GM12878 (cell line): Measurements from ENCODE around the gene ATXN7L1. TPM values are rescaled to one million over a fixed set of nuclear protein-coding genes. Genes with fewer than 3 reads are reported as not detected.
A peak's percentile ranks its signal among the peaks of the same experiment; 100 is the strongest.

ENCODE experiments used
- ATAC-seq: fragments of 200-7000 bp; cut with Tn5 transposase; 3 replicates; pipeline ENCODE4 v1.9.1; 2020; ENCODE audit warnings: mild to moderate bottlenecking, moderate library complexity
- BruUV-seq: library from RNA; stranded (reverse); fragments of 400-500 nt; replicated peaks from 2 replicates; lab custom pipeline; 2021; lab: Mats Ljungman, UMichigan
- CTCF ChIA-PET: fragments of 300-600 bp; sonication (Branson Sonifier 250); formaldehyde crosslinking; extraction: SDS; loops from one replicate; lab custom pipeline; 2021; ENCODE audit warnings: inconsistent platforms; lab: Yijun Ruan, JAX
- POLR2A ChIA-PET: fragments of 350-600 bp; formaldehyde crosslinking; extraction: SDS; loops from one replicate; lab custom pipeline; 2021; ENCODE audit warnings: inconsistent platforms; lab: Charles Lee
- RAD21 ChIA-PET: fragments of 300-600 bp; sonication (Branson Sonifier 250); formaldehyde crosslinking; loops from one replicate; lab custom pipeline; 2023; ENCODE audit warnings: antibody characterized with exemption; ENCODE audit not compliant: unreplicated experiment; lab: Charles Lee
- SMC1A ChIA-PET: fragments of 300-600 bp; sonication (Branson Sonifier 250); formaldehyde crosslinking; loops from one replicate; lab custom pipeline; 2023; ENCODE audit not compliant: unreplicated experiment, uncharacterized antibody; lab: Charles Lee
- DNase-seq: peaks from one replicate; pipeline ENCODE4 v3.0.0-alpha.2; 2011; ENCODE audit warnings: low read depth, low spot score
- FAIRE-seq: peaks from 3 replicates; lab custom pipeline; 2011; peaks lifted over from hg19 to GRCh38; lab: Jason Lieb, UNC
- H2AFZ ChIP-seq: 2 replicates; pipeline ENCODE4 v1.6.0; 2011; ENCODE audit warnings: low read depth, low read length, control low read depth; ENCODE audit not compliant: control insufficient read depth
- H3K27ac ChIP-seq: 2 replicates; pipeline ENCODE4 v1.5.1; 2011; ENCODE audit warnings: control low read depth; ENCODE audit not compliant: control insufficient read depth, insufficient read depth
- H3K27me3 ChIP-seq, 2 experiments: replicated peaks in 1 of 2; 2 replicates each; pipeline versions ENCODE4 v1.6.0 to v1.6.1; 2011; ENCODE audit warnings: low read length in 1 of 2; ENCODE audit not compliant: control insufficient read depth in 2 of 2, insufficient read depth in 2 of 2
- H3K36me3 ChIP-seq, 2 experiments: 2 replicates each; pipeline ENCODE4 v1.5.1; 2011; ENCODE audit warnings: low read length in 1 of 2; ENCODE audit not compliant: control insufficient read depth in 2 of 2, insufficient read depth in 2 of 2
- H3K4me1 ChIP-seq: 2 replicates; pipeline ENCODE4 v1.6.1; 2011; ENCODE audit warnings: mild to moderate bottlenecking, low read length, moderate library complexity, mixed read lengths; ENCODE audit not compliant: control insufficient read depth, insufficient read depth
- H3K4me2 ChIP-seq: 2 replicates; pipeline ENCODE4 v1.6.0; 2011; ENCODE audit warnings: control low read depth; ENCODE audit not compliant: control insufficient read depth, insufficient read depth
- H3K4me3 ChIP-seq: fragments of 200-600 bp; sonication (generic); 2 replicates; pipeline ENCODE4 v1.5.1; 2016
- H3K79me2 ChIP-seq: 2 replicates; pipeline ENCODE4 v1.6.0; 2011; ENCODE audit warnings: low read length; ENCODE audit not compliant: control insufficient read depth, insufficient read depth
- H3K9ac ChIP-seq: 2 replicates; pipeline ENCODE4 v1.8.0; 2011; ENCODE audit warnings: low read length, control low read depth, mixed read lengths; ENCODE audit not compliant: control insufficient read depth, insufficient read depth
- H3K9me3 ChIP-seq: replicated peaks from 3 replicates; pipeline ENCODE4 v1.5.1; 2011; ENCODE audit warnings: mild to moderate bottlenecking, low read length; ENCODE audit not compliant: control insufficient read depth, insufficient read depth
- H4K20me1 ChIP-seq: 2 replicates; pipeline ENCODE4 v1.6.0; 2011; ENCODE audit not compliant: control insufficient read depth, insufficient read depth
- IKZF1 ChIP-seq: fragments of 450-650 bp; conservative IDR thresholded peaks from 2 replicates; pipeline ENCODE4 v1.6.1; 2017; ENCODE audit warnings: antibody characterized with exemption, mild to moderate bottlenecking
- KDM1A ChIP-seq: fragments of 200-600 bp; sonication (generic); IDR thresholded peaks from 2 replicates; pipeline ENCODE4 v1.6.1; 2016; ENCODE audit warnings: borderline replicate concordance
- RAD21 ChIP-seq: IDR thresholded peaks from 2 replicates; pipeline ENCODE4 v1.6.1; 2011; ENCODE audit warnings: mild to moderate bottlenecking, low read depth, low read length, moderate library complexity; ENCODE audit not compliant: insufficient read depth
- SMC3 ChIP-seq: IDR thresholded peaks from 2 replicates; pipeline ENCODE4 v1.6.1; 2011; ENCODE audit warnings: low read length, improper control_type of control experiment, borderline replicate concordance
- SREBF2 ChIP-seq: IDR thresholded peaks from 2 replicates; pipeline ENCODE4 v1.6.1; 2012; ENCODE audit warnings: mild to moderate bottlenecking, low read length
- WGBS: methylation state at CpG from one replicate; pipeline ENCODE4 v1.1.6; 2016; ENCODE audit warnings: low lambda C conversion rate; ENCODE audit not compliant: insufficient replicate concordance, insufficient coverage; ENCODE audit errors: missing lambda C conversion rate; 5-methylcytosine and 5-hydroxymethylcytosine counted together
- in situ Hi-C: fragments of 300-500 bp; cut with MboI; formaldehyde crosslinking; loops from 9 replicates; pipeline ENCODE4 v1.14.3; 2018; ENCODE audit warnings: mixed read lengths
- intact Hi-C: fragments of 100-400 bp; cut with micrococcal nuclease; formaldehyde crosslinking; loops from one replicate; pipeline ENCODE4 v1.14.2; 2022; ENCODE audit not compliant: unreplicated experiment
- polyA plus RNA-seq, 11 experiments: library from polyadenylated mRNA; depleted of rRNA in 4 of 11; unstranded in 6 of 11; stranded (reverse) in 5 of 11; fragments of >200 nt; fragmentation: Nextera tagmentation in 4 of 11; fragmentation: Illumina TruSeq in 1 of 11; extraction: Ambion mirVana in 4 of 11; extraction: Trizol in 1 of 11; gene quantifications; 1 replicate in 1 of 11; 2 replicates in 10 of 11; pipeline versions ENCODE4 v1.2.1 to v1.2.3, GENCODE V29; 2011 to 2016; ENCODE audit warnings: inconsistent platforms in 2 of 11, missing spikeins in 2 of 11, low read depth in 1 of 11
- total RNA-seq, 4 experiments: library from RNA; depleted of rRNA in 3 of 4; stranded (reverse); fragments of >200 nt in 3 of 4; fragmentation: Illumina TruSeq in 1 of 4; extraction: Trizol in 1 of 4; gene quantifications; 2 replicates each; pipeline versions ENCODE4 v1.2.1 to v1.2.3, GENCODE V29; 2013 to 2021
- TF ChIP-seq, protein P1 (sequence below), 3 experiments: IDR thresholded peaks in 2 of 3; conservative IDR thresholded peaks in 1 of 3; 2 replicates each; pipeline ENCODE4 v1.5.1; 2011; ENCODE audit warnings: low read depth in 3 of 3, low read length in 3 of 3, mild to moderate bottlenecking in 3 of 3, control low read depth in 2 of 3, moderate library complexity in 2 of 3, inconsistent platforms in 1 of 3, mixed read lengths in 1 of 3; ENCODE audit not compliant: control insufficient read depth in 2 of 3, insufficient read depth in 1 of 3; ENCODE audit errors: extremely low read depth in 1 of 3

The ATXN7L1 gene
- total and polyA plus RNA-seq, 10 of the 15 experiments (the other 5 are each of a cell fraction or from before 2014, with no cell fraction given): 0.40 to 2.9 (median 1.2) TPM

DNA sequence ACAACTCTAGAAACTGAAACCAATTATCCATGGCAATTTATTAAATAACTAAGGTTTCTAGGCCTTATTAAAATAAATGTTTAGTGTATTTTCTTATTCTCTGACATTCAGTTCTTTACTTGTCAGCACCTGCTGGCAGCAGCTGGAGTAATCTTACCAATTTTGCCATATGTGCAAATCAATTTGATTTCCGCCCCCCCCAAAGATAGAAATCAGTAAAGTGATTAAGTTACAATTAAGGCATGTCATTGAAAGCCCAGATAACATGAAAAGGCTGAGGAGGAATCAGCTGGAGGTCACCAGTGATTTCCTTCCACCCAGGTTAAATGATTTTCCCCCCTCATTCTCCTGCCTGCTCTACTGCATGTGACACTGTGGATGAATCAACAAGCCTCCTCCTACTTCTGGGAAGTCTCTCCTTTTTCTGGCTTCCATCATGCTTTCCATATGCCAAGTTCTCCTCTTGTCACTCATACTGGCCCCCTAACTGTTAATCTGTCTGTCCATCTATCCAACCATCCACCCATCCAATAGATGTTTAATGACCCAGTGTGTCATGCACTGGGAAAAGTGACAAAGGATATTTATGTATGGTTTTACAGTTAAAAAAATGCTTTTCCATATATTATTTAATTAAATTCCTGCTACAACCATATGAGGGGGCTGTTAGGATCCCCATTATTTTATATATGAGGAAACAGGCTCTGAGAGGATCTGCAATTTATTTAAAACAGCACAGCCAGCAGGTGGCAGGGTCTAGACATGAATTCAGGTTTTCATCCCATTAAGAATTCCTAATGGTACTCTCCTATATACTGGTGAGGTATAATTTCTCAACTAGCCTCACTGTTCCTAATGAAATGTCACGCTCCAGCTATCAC lies 116.5 kb downstream of the ATXN7L1 start:
- POLR2A ChIA-PET: interaction anchor here (0.6 kb wide), 2 partner anchors 26 to 166 kb away, joined by 3 to 4 read pairs; no protein-coding TSS in a partner anchor
- WGBS: 0% methylated on average over 2 of the region's 2 CpGs
- DNase-seq: no peak
- H4K20me1 ChIP-seq: no peaks in the 10 kb centered on the region
- H3K27ac ChIP-seq: no peak overlapping the region
- CTCF ChIA-PET: interaction anchor here (0.6 to 10.9 kb wide), 69 partner anchors 10 to 1123 kb away, joined by 3 to 163 read pairs (median 5); no protein-coding TSS in a partner anchor
- TF ChIP-seq SREBF2 (no peak), KDM1A (no peak), IKZF1 (peak; percentile 33; the same call in 1 of the 2 replicates), SMC3 (peak; percentile 93), RAD21 (peak; percentile 75)
- TF ChIP-seq, protein P1, sequence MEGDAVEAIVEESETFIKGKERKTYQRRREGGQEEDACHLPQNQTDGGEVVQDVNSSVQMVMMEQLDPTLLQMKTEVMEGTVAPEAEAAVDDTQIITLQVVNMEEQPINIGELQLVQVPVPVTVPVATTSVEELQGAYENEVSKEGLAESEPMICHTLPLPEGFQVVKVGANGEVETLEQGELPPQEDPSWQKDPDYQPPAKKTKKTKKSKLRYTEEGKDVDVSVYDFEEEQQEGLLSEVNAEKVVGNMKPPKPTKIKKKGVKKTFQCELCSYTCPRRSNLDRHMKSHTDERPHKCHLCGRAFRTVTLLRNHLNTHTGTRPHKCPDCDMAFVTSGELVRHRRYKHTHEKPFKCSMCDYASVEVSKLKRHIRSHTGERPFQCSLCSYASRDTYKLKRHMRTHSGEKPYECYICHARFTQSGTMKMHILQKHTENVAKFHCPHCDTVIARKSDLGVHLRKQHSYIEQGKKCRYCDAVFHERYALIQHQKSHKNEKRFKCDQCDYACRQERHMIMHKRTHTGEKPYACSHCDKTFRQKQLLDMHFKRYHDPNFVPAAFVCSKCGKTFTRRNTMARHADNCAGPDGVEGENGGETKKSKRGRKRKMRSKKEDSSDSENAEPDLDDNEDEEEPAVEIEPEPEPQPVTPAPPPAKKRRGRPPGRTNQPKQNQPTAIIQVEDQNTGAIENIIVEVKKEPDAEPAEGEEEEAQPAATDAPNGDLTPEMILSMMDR (IDR thresholded peaks at IDR 0.05 in 2 of 3, conservative IDR thresholded peaks at IDR 0.05 in 1 of 3; ENCODE audit: control insufficient read depth in 2 of 3, extremely low read depth in 1 of 3, insufficient read depth in 1 of 3, low read depth in 3 of 3, low read length in 3 of 3): peak; percentile 33 to 79 (median 42); a peak in 5 of 6 replicates
- no peaks in the 10 kb centered on the region for H3K79me2 ChIP-seq
- ATAC-seq: peak; percentile 60
- intact Hi-C loops: loop anchor here (2.0 to 5.0 kb wide), 5 partner anchors 117 to 392 kb away; partner anchors contain the start of gene ATXN7L1
- BruUV-seq: no TSS peak
- RAD21 ChIA-PET: interaction anchor here (0.7 to 3.5 kb wide), 29 partner anchors 9 to 406 kb away, joined by 3 to 43 read pairs (median 4); partner anchors contain the start of genes ATXN7L1 and SYPL1
- H3K4me3 ChIP-seq: no peak overlapping the region
- no peaks in the 10 kb centered on the region for H3K4me1 ChIP-seq
- no peak overlapping the region for H3K4me2 ChIP-seq
- no peak overlapping the region for H3K9ac ChIP-seq
- SMC1A ChIA-PET: interaction anchor here (0.9 to 12.5 kb wide), 46 partner anchors 9 to 1111 kb away, joined by 3 to 182 read pairs (median 6); partner anchors contain the start of gene ATXN7L1
- H3K36me3 ChIP-seq: no peaks in the 10 kb centered on the region
- peaks cover 0 to 3% of the 10 kb centered on the region in 2 experiments; a peak in 2 of 4 replicates for H3K27me3 ChIP-seq
- in situ Hi-C loops: loop anchor here (5.0 to 10.0 kb wide), 2 partner anchors 255 to 407 kb away; no protein-coding TSS in a partner anchor
- FAIRE-seq: no peak
- no peak overlapping the region for H2AFZ ChIP-seq
- H3K9me3 ChIP-seq: no peaks in the 10 kb centered on the region
